ENCODE data around the gene DCUN1D3. TPM values are rescaled to one million over a fixed set of nuclear protein-coding genes. Genes with fewer than 3 reads are reported as not detected.

Gene DCUN1D3, protein sequence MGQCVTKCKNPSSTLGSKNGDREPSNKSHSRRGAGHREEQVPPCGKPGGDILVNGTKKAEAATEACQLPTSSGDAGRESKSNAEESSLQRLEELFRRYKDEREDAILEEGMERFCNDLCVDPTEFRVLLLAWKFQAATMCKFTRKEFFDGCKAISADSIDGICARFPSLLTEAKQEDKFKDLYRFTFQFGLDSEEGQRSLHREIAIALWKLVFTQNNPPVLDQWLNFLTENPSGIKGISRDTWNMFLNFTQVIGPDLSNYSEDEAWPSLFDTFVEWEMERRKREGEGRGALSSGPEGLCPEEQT
- 16.1 and 17.7 TPM in 2 replicates for total RNA-seq (2021)
- long read RNA-seq, full-length matches to known transcripts: 3 of 9 reads
- long read RNA-seq, partial matches to known transcripts: 0 of 9 reads
- long read RNA-seq, other reads (novel, unspliced or antisense): 6 of 9 reads

DNA sequence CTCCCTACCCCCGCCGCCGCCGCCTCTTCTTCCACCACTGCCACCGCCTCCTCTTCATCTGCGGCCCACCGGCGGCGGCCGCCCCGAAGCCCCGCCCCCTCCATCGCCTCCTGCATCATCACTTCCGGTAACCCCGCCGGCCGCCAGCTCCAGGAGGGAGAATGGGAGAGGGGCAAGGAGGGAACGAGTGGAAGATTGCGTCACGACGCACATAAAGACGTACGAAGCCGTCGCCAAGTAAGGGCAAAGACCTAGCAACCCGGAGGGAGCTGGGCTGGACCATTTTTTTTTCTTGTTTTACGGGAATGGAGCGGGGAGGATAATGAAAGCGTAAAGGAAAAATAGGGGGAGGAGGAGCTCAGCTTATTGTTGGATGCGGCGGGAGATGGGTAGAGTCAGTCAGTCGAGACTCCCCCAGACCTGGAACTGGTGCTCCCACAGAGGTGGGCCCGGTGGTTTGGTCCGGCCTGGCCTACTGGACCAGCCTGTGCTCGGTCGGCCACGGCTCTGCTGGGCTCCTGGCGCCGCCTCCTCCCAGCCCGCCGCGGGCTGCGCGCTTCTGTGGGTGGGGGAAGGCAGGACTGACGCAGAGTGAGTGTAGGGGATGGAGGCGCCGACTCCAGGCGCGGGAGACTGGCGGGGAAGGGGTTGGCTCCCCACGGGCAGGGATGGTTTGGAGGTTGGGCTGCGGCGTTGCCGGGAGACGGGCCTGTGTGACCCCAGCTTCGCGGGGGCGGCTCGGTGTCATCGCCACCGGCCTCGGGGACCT is at the start of gene DCUN1D3, which contains the start of gene LYRM1:
DCUN1D3 (minus strand) TSS at position 60 of the 769 bp plus-strand sequence. CDS start 37,820 bp downstream, outside the sequence.
LYRM1 (plus strand) TSS at position 473 of the 769 bp plus-strand sequence. CDS start 14,785 bp downstream, outside the sequence.
- no peaks in the 10 kb centered on the region for H3K27me3 ChIP-seq (ENCODE audit: insufficient read depth, low read length)
- no CpG with 5 or more reads among the region's 62 CpGs for WGBS (ENCODE audit: extremely low coverage, insufficient read length, low lambda C conversion rate)
- H3K23me2 ChIP-seq (ENCODE audit: insufficient read length, low read depth, low read length, poor library complexity, severe bottlenecking): peaks cover 14% of the 10 kb centered on the region
- Mint-ChIP-seq H3K27me3 (ENCODE audit: low read depth) (no peaks in the 10 kb centered on the region), H3K27ac (peak within 1 kb of the TSS; percentile 99 to 100 (median 100)), H3K4me1 (peaks cover 51 to 55% of the 10 kb centered on the region in 2 experiments), H3K36me3 (ENCODE audit: insufficient read depth in 1 of 3, low read depth in 3 of 3) (peaks cover 3 to 23% (median 18%) of the 10 kb centered on the region in 3 experiments; a peak in 6 of 7 replicates), H3K9me3 (no peaks in the 10 kb centered on the region; a peak in 1 of 5 replicates), H3K4me3 (peak within 1 kb of the TSS; percentile 75 to 96)
- peak within 1 kb of the TSS; percentile 1 for H2BK12ac ChIP-seq (ENCODE audit: insufficient read length, low read depth, low read length)
- peaks cover 14% of the 10 kb centered on the region; the same call in 1 of the 2 replicates for H3K79me2 ChIP-seq (ENCODE audit: insufficient read depth, low read length)
- DNase-seq: peak; percentile 98
- H4K20me1 ChIP-seq (ENCODE audit: control insufficient read depth, insufficient read depth, insufficient read length): no peaks in the 10 kb centered on the region
- H2BK5ac ChIP-seq (ENCODE audit: insufficient read length, low read length): peak within 1 kb of the TSS; percentile 25
- H2BK15ac ChIP-seq (ENCODE audit: low read depth, low read length): no peak within 1 kb of the TSS
- H3K4ac ChIP-seq (ENCODE audit: low read depth, low read length): peak within 1 kb of the TSS; percentile 52; the same call in 1 of the 2 replicates
- peak within 1 kb of the TSS; percentile 99 for H3K14ac ChIP-seq (ENCODE audit: insufficient read depth, low read length)
- H2AK5ac ChIP-seq (ENCODE audit: insufficient read length, low read length): no peak within 1 kb of the TSS
- peak within 1 kb of the TSS; percentile 79 for H3K4me2 ChIP-seq (ENCODE audit: insufficient read depth, insufficient read length, low read length)
- H3K9ac ChIP-seq (ENCODE audit: extremely low read depth, insufficient read length, low read length): peak within 1 kb of the TSS; percentile 98
- no peaks in the 10 kb centered on the region for H3K4me1 ChIP-seq (ENCODE audit: insufficient read depth, low read length)
- no peak within 1 kb of the TSS for H2AFZ ChIP-seq (ENCODE audit: low read length)
- peaks cover 5% of the 10 kb centered on the region for H3K79me1 ChIP-seq (ENCODE audit: insufficient read depth, low read depth, low read length, poor library complexity, severe bottlenecking)
- peak within 1 kb of the TSS; percentile 31 for H4K91ac ChIP-seq (ENCODE audit: insufficient read length, low read depth, low read length)
- H3K27ac ChIP-seq (ENCODE audit: insufficient read length, low read depth, low read length): peak within 1 kb of the TSS; percentile 59
- H2BK20ac ChIP-seq (ENCODE audit: low read depth, low read length, poor library complexity, severe bottlenecking): no peak within 1 kb of the TSS
- H3K23ac ChIP-seq (ENCODE audit: insufficient read length, low read depth, low read length): no peak within 1 kb of the TSS
- H3K9me3 ChIP-seq (ENCODE audit: control insufficient read depth, low read depth, low read length): no peaks in the 10 kb centered on the region
- H4K8ac ChIP-seq (replicated peaks; ENCODE audit: insufficient read length, low read depth, low read length): no peak within 1 kb of the TSS
- H4K5ac ChIP-seq (ENCODE audit: insufficient read length, low read depth, low read length): peak within 1 kb of the TSS; percentile 43
- H3K56ac ChIP-seq (ENCODE audit: insufficient read length, low read depth, low read length): peak within 1 kb of the TSS; percentile 34
- H3T11ph ChIP-seq (ENCODE audit: low read length): no peak within 1 kb of the TSS
- TF ChIP-seq, protein P1, sequence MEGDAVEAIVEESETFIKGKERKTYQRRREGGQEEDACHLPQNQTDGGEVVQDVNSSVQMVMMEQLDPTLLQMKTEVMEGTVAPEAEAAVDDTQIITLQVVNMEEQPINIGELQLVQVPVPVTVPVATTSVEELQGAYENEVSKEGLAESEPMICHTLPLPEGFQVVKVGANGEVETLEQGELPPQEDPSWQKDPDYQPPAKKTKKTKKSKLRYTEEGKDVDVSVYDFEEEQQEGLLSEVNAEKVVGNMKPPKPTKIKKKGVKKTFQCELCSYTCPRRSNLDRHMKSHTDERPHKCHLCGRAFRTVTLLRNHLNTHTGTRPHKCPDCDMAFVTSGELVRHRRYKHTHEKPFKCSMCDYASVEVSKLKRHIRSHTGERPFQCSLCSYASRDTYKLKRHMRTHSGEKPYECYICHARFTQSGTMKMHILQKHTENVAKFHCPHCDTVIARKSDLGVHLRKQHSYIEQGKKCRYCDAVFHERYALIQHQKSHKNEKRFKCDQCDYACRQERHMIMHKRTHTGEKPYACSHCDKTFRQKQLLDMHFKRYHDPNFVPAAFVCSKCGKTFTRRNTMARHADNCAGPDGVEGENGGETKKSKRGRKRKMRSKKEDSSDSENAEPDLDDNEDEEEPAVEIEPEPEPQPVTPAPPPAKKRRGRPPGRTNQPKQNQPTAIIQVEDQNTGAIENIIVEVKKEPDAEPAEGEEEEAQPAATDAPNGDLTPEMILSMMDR (conservative IDR thresholded peaks at IDR 0.05): no peak
- H3K18ac ChIP-seq (ENCODE audit: insufficient read length, low read depth, low read length): peak within 1 kb of the TSS; percentile 99
- H2BK120ac ChIP-seq (ENCODE audit: low read depth, low read length, poor library complexity, severe bottlenecking): peak within 1 kb of the TSS; percentile 75
